H1 (cell line): ENCODE measurements around the gene EPB41L4A. TPM values are rescaled to one million over a fixed set of nuclear protein-coding genes. Genes with fewer than 3 reads are reported as not detected.

ENCODE experiments used
- CTCF ChIA-PET: fragments of 300-600 bp; sonication (Branson Sonifier 250); formaldehyde crosslinking; loops from one replicate; lab custom pipeline; 2021; ENCODE audit not compliant: partially characterized antibody; lab: Charles Lee
- POLR2A ChIA-PET: fragments of 300-600 bp; sonication (Branson Sonifier 250); formaldehyde crosslinking; loops from one replicate; lab custom pipeline; 2021; ENCODE audit warnings: inconsistent platforms; ENCODE audit not compliant: partially characterized antibody; lab: Charles Lee
- DNase-seq, 2 experiments: peaks; one replicate each; pipeline versions ENCODE4 v3.0.0 to v3.0.0-alpha.2; 2010 to 2022; ENCODE audit warnings: low spot score in 2 of 2, low read depth in 1 of 2, mixed read lengths in 1 of 2
- FAIRE-seq: peaks from 2 replicates; lab custom pipeline; 2011; peaks lifted over from hg19 to GRCh38; lab: Jason Lieb, UNC
- H2AFZ ChIP-seq: 2 replicates; pipeline ENCODE4 v1.8.1; 2012; ENCODE audit warnings: low read length, inconsistent platforms
- H2AK5ac ChIP-seq: 2 replicates; pipeline ENCODE4 v1.6.1; 2013; ENCODE audit warnings: low read depth, low read length
- H2BK120ac ChIP-seq: replicated peaks from 2 replicates; pipeline ENCODE3; 2013; ENCODE audit warnings: low read depth, low read length, inconsistent platforms
- H2BK12ac ChIP-seq: 2 replicates; pipeline ENCODE4 v1.6.1; 2013; ENCODE audit warnings: low read depth, low read length
- H2BK15ac ChIP-seq: 2 replicates; pipeline ENCODE4 v1.6.1; 2013; ENCODE audit warnings: low read length
- H2BK20ac ChIP-seq: 2 replicates; pipeline ENCODE4 v1.6.1; 2013; ENCODE audit warnings: low read length
- H2BK5ac ChIP-seq: 2 replicates; pipeline ENCODE4 v1.6.1; 2013; ENCODE audit warnings: low read depth, low read length
- H3K14ac ChIP-seq: 2 replicates; pipeline ENCODE4 v1.6.1; 2013; ENCODE audit warnings: inconsistent platforms; ENCODE audit not compliant: insufficient read length
- H3K18ac ChIP-seq: 2 replicates; pipeline ENCODE4 v1.6.1; 2013; ENCODE audit warnings: low read length; ENCODE audit errors: extremely low read depth
- H3K23ac ChIP-seq: 2 replicates; pipeline ENCODE4 v1.6.1; 2013; ENCODE audit warnings: inconsistent platforms; ENCODE audit not compliant: insufficient read length
- H3K23me2 ChIP-seq: 2 replicates; pipeline ENCODE4 v1.6.1; 2013; ENCODE audit warnings: low read depth, low read length
- H3K27ac ChIP-seq: 2 replicates; pipeline ENCODE4 v1.6.1; 2011; ENCODE audit warnings: low read depth, low read length, inconsistent platforms
- H3K27me3 ChIP-seq, 4 experiments: replicated peaks in 1 of 4; 1 replicate in 1 of 4; 2 replicates in 3 of 4; pipeline versions ENCODE4 v1.6.1 to v1.8.1; 2011 to 2013; ENCODE audit warnings: low read length in 3 of 4, mild to moderate bottlenecking in 3 of 4, inconsistent platforms in 2 of 4, mixed read lengths in 2 of 4, moderate library complexity in 1 of 4; ENCODE audit not compliant: control insufficient read depth in 3 of 4, insufficient read depth in 3 of 4; ENCODE audit errors: extremely low read depth in 1 of 4
- H3K36me3 ChIP-seq, 4 experiments: 2 replicates each; pipeline versions ENCODE4 v1.6.1 to v1.8.1; 2011 to 2013; ENCODE audit warnings: mild to moderate bottlenecking in 4 of 4, low read length in 3 of 4, moderate library complexity in 2 of 4, control low read depth in 1 of 4, inconsistent platforms in 1 of 4; ENCODE audit not compliant: insufficient read depth in 4 of 4, control insufficient read depth in 2 of 4
- H3K4ac ChIP-seq: replicated peaks from 2 replicates; pipeline ENCODE3; 2013; ENCODE audit warnings: low read length, low read depth, mixed read lengths, inconsistent platforms; ENCODE audit not compliant: insufficient read length
- H3K4me1 ChIP-seq, 4 experiments: replicated peaks in 1 of 4; 1 replicate in 1 of 4; 2 replicates in 3 of 4; pipeline versions ENCODE4 v1.6.1 to v1.8.1; 2011 to 2013; ENCODE audit warnings: low read length in 3 of 4, inconsistent platforms in 2 of 4, mixed read lengths in 1 of 4; ENCODE audit not compliant: insufficient read depth in 4 of 4, control insufficient read depth in 3 of 4
- H3K4me2 ChIP-seq, 2 experiments: 2 replicates each; pipeline versions ENCODE4 v1.6.1 to v1.8.1; 2011 to 2013; ENCODE audit warnings: low read depth in 2 of 2, low read length in 2 of 2, control low read depth in 1 of 2, inconsistent platforms in 1 of 2, mild to moderate bottlenecking in 1 of 2; ENCODE audit not compliant: insufficient read depth in 1 of 2
- H3K4me3 ChIP-seq, 4 experiments: fragments of 200-600, 300-600 bp in 1 of 4; sonication (generic), shearing (Covaris generic), sonication (Bioruptor Twin) in 1 of 4; 2 replicates each; pipeline versions ENCODE4 v1.5.1 to v1.8.1; 2011 to 2016; ENCODE audit warnings: low read length in 4 of 4, low read depth in 3 of 4, control low read depth in 2 of 4, inconsistent platforms in 2 of 4, mild to moderate bottlenecking in 2 of 4, mixed read lengths in 1 of 4, moderate library complexity in 1 of 4; ENCODE audit not compliant: insufficient read depth in 2 of 4; ENCODE audit errors: extremely low read depth in 1 of 4
- H3K56ac ChIP-seq: replicated peaks from 2 replicates; pipeline ENCODE3; 2013; ENCODE audit warnings: low read depth, mild to moderate bottlenecking, mixed read lengths, low read length, inconsistent platforms; ENCODE audit not compliant: insufficient read length
- H3K79me1 ChIP-seq: 2 replicates; pipeline ENCODE4 v1.6.1; 2013; ENCODE audit warnings: low read depth, low read length, control low read depth
- H3K79me2 ChIP-seq, 2 experiments: 2 replicates each; pipeline versions ENCODE4 v1.6.1 to v1.8.1; 2012 to 2013; ENCODE audit warnings: low read length in 2 of 2, mild to moderate bottlenecking in 2 of 2, inconsistent platforms in 1 of 2; ENCODE audit not compliant: insufficient read depth in 2 of 2, control insufficient read depth in 1 of 2
- H3K9ac ChIP-seq, 4 experiments: replicated peaks in 1 of 4; 1 replicate in 1 of 4; 2 replicates in 3 of 4; pipeline versions ENCODE4 v1.6.1 to v1.8.1; 2011 to 2013; ENCODE audit warnings: low read depth in 3 of 4, low read length in 3 of 4, control low read depth in 2 of 4, mild to moderate bottlenecking in 2 of 4, moderate library complexity in 2 of 4, inconsistent platforms in 1 of 4; ENCODE audit errors: extremely low read depth in 1 of 4
- H3K9me3 ChIP-seq, 2 experiments: 2 replicates each; pipeline versions ENCODE4 v1.6.1 to v1.8.1; 2012 to 2013; ENCODE audit warnings: mild to moderate bottlenecking in 2 of 2, moderate library complexity in 2 of 2, control low read depth in 1 of 2, inconsistent platforms in 1 of 2, low read depth in 1 of 2, low read length in 1 of 2, mixed read lengths in 1 of 2; ENCODE audit not compliant: insufficient read depth in 2 of 2
- H4K20me1 ChIP-seq, 2 experiments: replicated peaks in 1 of 2; 2 replicates each; pipeline versions ENCODE3 to v1.8.1; 2011 to 2013; ENCODE audit warnings: inconsistent platforms in 2 of 2, low read length in 2 of 2, mild to moderate bottlenecking in 1 of 2; ENCODE audit not compliant: insufficient read depth in 2 of 2, control insufficient read depth in 1 of 2
- H4K5ac ChIP-seq: 2 replicates; pipeline ENCODE4 v1.6.1; 2013; ENCODE audit warnings: low read length, low read depth, mixed read lengths, inconsistent platforms; ENCODE audit not compliant: insufficient read length
- H4K8ac ChIP-seq: 2 replicates; pipeline ENCODE4 v1.8.0; 2013; ENCODE audit warnings: mild to moderate bottlenecking, moderate library complexity, low read length, inconsistent platforms; ENCODE audit not compliant: insufficient read depth; ENCODE audit errors: extremely low read depth
- H4K91ac ChIP-seq: replicated peaks from 2 replicates; pipeline ENCODE3; 2013; ENCODE audit warnings: low read length, mixed read lengths, inconsistent platforms; ENCODE audit not compliant: insufficient read length
- ATF3 ChIP-seq: IDR thresholded peaks from 2 replicates; pipeline ENCODE4 v1.6.1; 2011; ENCODE audit warnings: low read depth, mild to moderate bottlenecking, low read length; ENCODE audit not compliant: insufficient read depth
- E2F6 ChIP-seq: IDR thresholded peaks from 2 replicates; pipeline ENCODE4 v1.6.1; 2012; ENCODE audit warnings: inconsistent platforms
- JUND ChIP-seq: IDR thresholded peaks from 2 replicates; pipeline ENCODE4 v1.6.1; 2011; ENCODE audit warnings: mild to moderate bottlenecking, improper control_type of control experiment, low read length
- KDM4A ChIP-seq: IDR thresholded peaks from one replicate; pipeline ENCODE4 v1.7.1; 2012; ENCODE audit warnings: low read depth, mild to moderate bottlenecking, moderate library complexity, low read length, inconsistent platforms; ENCODE audit not compliant: severe bottlenecking
- SP1 ChIP-seq: IDR thresholded peaks from 2 replicates; pipeline ENCODE4 v1.6.1; 2011; ENCODE audit warnings: low read depth, low read length
- TCF12 ChIP-seq: IDR thresholded peaks from 2 replicates; pipeline ENCODE4 v1.6.1; 2011; ENCODE audit warnings: low read depth, mild to moderate bottlenecking, low read length
- USF2 ChIP-seq: IDR thresholded peaks from 2 replicates; pipeline ENCODE4 v1.6.1; 2011; ENCODE audit warnings: low read length, improper control_type of control experiment
- WGBS, 2 experiments: shearing (Covaris generic) in 1 of 2; methylation state at CpG; one replicate each; pipeline versions ENCODE4 v1.1.6 to v1.1.7; 2013 to 2015; ENCODE audit warnings: low lambda C conversion rate in 2 of 2, mixed read lengths in 2 of 2, inconsistent platforms in 1 of 2, low coverage in 1 of 2, missing lambda C conversion rate in 1 of 2; ENCODE audit not compliant: insufficient replicate concordance in 2 of 2, insufficient coverage in 1 of 2, insufficient read length in 1 of 2; ENCODE audit errors: extremely low coverage in 1 of 2, missing lambda C conversion rate in 1 of 2; 5-methylcytosine and 5-hydroxymethylcytosine counted together
- polyA plus RNA-seq, 7 experiments: library from polyadenylated mRNA; depleted of rRNA in 3 of 7; stranded (reverse) in 5 of 7; unstranded in 2 of 7; fragments of >200 nt in 5 of 7; fragments of 200-250 nt in 2 of 7; gene quantifications; 1 replicate in 5 of 7; 2 replicates in 1 of 7; 4 replicates in 1 of 7; pipeline versions ENCODE4 v1.2.1 to v1.2.3, GENCODE V29; 2011 to 2013; ENCODE audit warnings: missing spikeins in 2 of 7, mixed read lengths in 2 of 7
- total RNA-seq: library from RNA; stranded (reverse); fragmentation: NEBNext Ultra II Directional; extraction: Animal tissue kit (Norgen Biotek cat#: 25700); gene quantifications from 2 replicates; pipeline ENCODE4 v1.2.1, GENCODE V29; 2021
- TF ChIP-seq, protein P1 (sequence below), 3 experiments: IDR thresholded peaks; 1 replicate in 2 of 3; 2 replicates in 1 of 3; pipeline versions ENCODE4 v1.5.1 to v1.6.1; 2011; ENCODE audit warnings: low read length in 3 of 3, mild to moderate bottlenecking in 3 of 3, inconsistent platforms in 2 of 3, low read depth in 1 of 3, moderate library complexity in 1 of 3; ENCODE audit not compliant: insufficient read depth in 1 of 3; ENCODE audit errors: control extremely low read depth in 1 of 3

The EPB41L4A gene
- total and polyA plus RNA-seq, 2 of the 8 experiments (the other 6 are each of a cell fraction or from before 2014, with no cell fraction given), result 1.6 to 4.6 TPM

GRCh38 chr5:112355058-112355685 is 63.9 kb downstream of the EPB41L4A start:
- no peaks in the 10 kb centered on the region for H3K23me2 ChIP-seq
- no peak overlapping the region for H4K5ac ChIP-seq
- no peak overlapping the region for H2AFZ ChIP-seq
- POLR2A ChIA-PET, result no interaction called here
- H3K79me2 ChIP-seq, result no peaks in the 10 kb centered on the region
- no peak overlapping the region for H3K18ac ChIP-seq
- FAIRE-seq (no peak), DNase-seq (no peak)
- no peak overlapping the region for H3K9ac ChIP-seq
- H3K36me3 ChIP-seq, result no peaks in the 10 kb centered on the region
- no peak overlapping the region for H3K4ac ChIP-seq
- no peak overlapping the region for H3K4me3 ChIP-seq
- H2AK5ac ChIP-seq, result no peak overlapping the region
- no peak overlapping the region for H3K27ac ChIP-seq
- 91% methylated on average over 5 of the region's 5 CpGs; no CpG with 5 or more reads in 1 of the 2 experiments for WGBS, 2 experiments
- no peaks in the 10 kb centered on the region for H3K79me1 ChIP-seq
- CTCF ChIA-PET, result interaction anchor here (0.9 to 1.2 kb wide), 2 partner anchors 13 to 60 kb away, joined by 3 to 5 read pairs; no protein-coding TSS in a partner anchor
- no peak overlapping the region for H3K14ac ChIP-seq
- no peak overlapping the region for H3K4me2 ChIP-seq
- H3K27me3 ChIP-seq, result no peaks in the 10 kb centered on the region
- no peak overlapping the region for H2BK12ac ChIP-seq
- no peak overlapping the region for H4K8ac ChIP-seq
- H3K56ac ChIP-seq, result no peak overlapping the region
- no peak overlapping the region for H2BK20ac ChIP-seq
- H3K9me3 ChIP-seq, result peaks cover 0 to 2% of the 10 kb centered on the region in 2 experiments; a peak in 2 of 4 replicates
- H3K23ac ChIP-seq, result no peak overlapping the region
- no peak overlapping the region for H2BK120ac ChIP-seq
- H2BK15ac ChIP-seq, result no peak overlapping the region
- H2BK5ac ChIP-seq, result no peak overlapping the region
- peaks cover 0 to 10% (median under 1%) of the 10 kb centered on the region in 4 experiments; a peak in 2 of 7 replicates for H3K4me1 ChIP-seq
- H4K20me1 ChIP-seq, result no peaks in the 10 kb centered on the region
- no peak overlapping the region for H4K91ac ChIP-seq
- no peak for TF ChIP-seq E2F6
- TF ChIP-seq JUND, result no peak
- TF ChIP-seq ATF3, result no peak
- TF ChIP-seq KDM4A, result no peak
- TF ChIP-seq, protein P1, sequence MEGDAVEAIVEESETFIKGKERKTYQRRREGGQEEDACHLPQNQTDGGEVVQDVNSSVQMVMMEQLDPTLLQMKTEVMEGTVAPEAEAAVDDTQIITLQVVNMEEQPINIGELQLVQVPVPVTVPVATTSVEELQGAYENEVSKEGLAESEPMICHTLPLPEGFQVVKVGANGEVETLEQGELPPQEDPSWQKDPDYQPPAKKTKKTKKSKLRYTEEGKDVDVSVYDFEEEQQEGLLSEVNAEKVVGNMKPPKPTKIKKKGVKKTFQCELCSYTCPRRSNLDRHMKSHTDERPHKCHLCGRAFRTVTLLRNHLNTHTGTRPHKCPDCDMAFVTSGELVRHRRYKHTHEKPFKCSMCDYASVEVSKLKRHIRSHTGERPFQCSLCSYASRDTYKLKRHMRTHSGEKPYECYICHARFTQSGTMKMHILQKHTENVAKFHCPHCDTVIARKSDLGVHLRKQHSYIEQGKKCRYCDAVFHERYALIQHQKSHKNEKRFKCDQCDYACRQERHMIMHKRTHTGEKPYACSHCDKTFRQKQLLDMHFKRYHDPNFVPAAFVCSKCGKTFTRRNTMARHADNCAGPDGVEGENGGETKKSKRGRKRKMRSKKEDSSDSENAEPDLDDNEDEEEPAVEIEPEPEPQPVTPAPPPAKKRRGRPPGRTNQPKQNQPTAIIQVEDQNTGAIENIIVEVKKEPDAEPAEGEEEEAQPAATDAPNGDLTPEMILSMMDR (IDR thresholded peaks at IDR 0.05; ENCODE audit: control extremely low read depth in 1 of 3, insufficient read depth in 1 of 3, low read depth in 1 of 3, low read length in 3 of 3), result no peak
- no peak for TF ChIP-seq USF2
- no peak for TF ChIP-seq TCF12
- no peak for TF ChIP-seq SP1
